ENCODE measurements around the gene PTX3. TPM values are rescaled to one million over a fixed set of nuclear protein-coding genes. Genes with fewer than 3 reads are reported as not detected.

Gene PTX3
- total and polyA plus RNA-seq, 10 of the 15 experiments (the other 5 are each of a cell fraction or from before 2014, with no cell fraction given): 0.03 to 0.11 (median 0.06) TPM; not detected in 7

DNA sequence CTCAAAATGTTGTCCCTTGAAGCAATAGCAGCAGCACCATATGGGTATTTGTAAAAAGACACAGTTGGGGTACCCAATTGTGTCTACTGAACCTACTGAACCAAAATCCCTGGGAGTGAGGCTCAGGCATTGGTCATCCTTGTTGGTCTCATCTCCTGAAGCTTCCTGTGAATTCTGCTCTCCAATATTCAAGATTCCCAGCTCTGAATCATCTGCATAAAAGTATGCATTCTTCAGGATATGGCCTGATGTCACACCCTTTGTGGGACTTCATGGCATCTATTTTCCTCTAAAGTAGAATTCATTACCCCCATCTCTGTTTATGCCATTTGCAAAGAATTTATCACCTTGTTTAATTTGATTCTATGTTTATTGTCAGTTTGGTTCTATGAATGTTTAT lies 13.3 kb upstream of the PTX3 start:
- Histone ChIP-seq H3K4me2 (ENCODE audit: control insufficient read depth, insufficient read depth) (no peak overlapping the region), H3K27me3 (replicated peaks in 1 of 2; ENCODE audit: control insufficient read depth in 2 of 2, insufficient read depth in 2 of 2, low read length in 1 of 2) (no peaks in the 10 kb centered on the region), H4K20me1 (ENCODE audit: control insufficient read depth, insufficient read depth) (no peaks in the 10 kb centered on the region), H3K79me2 (ENCODE audit: control insufficient read depth, insufficient read depth, low read length) (no peaks in the 10 kb centered on the region), H3K4me1 (ENCODE audit: control insufficient read depth, insufficient read depth, low read length) (no peaks in the 10 kb centered on the region), H3K4me3 (no peak overlapping the region), H3K27ac (ENCODE audit: control insufficient read depth, insufficient read depth) (no peak overlapping the region), H3K9me3 (replicated peaks; ENCODE audit: control insufficient read depth, insufficient read depth, low read length) (no peaks in the 10 kb centered on the region), H3K9ac (ENCODE audit: control insufficient read depth, insufficient read depth, low read length) (no peak overlapping the region), H2AFZ (ENCODE audit: control insufficient read depth, low read depth, low read length) (no peak overlapping the region), H3K36me3 (ENCODE audit: control insufficient read depth in 2 of 2, insufficient read depth in 2 of 2, low read length in 1 of 2) (no peaks in the 10 kb centered on the region)
- POLR2A ChIA-PET: no interaction called here
- CTCF ChIA-PET: no interaction called here
- no TSS peak for BruUV-seq (replicated peaks)
- SMC1A ChIA-PET (ENCODE audit: uncharacterized antibody, unreplicated experiment): no interaction called here
- in situ Hi-C loops (cut with MboI): no loop called here
- no peak for FAIRE-seq
- no peak for ATAC-seq
- DNase-seq (ENCODE audit: low read depth, low spot score): no peak
- TF ChIP-seq MYB (IDR thresholded peaks at IDR 0.05; ENCODE audit: borderline replicate concordance, low read depth, low read length): no peak
- no peak for TF ChIP-seq NFYB (IDR thresholded peaks at IDR 0.05; ENCODE audit: insufficient read depth, low read depth, low read length)
- TF ChIP-seq, protein P1, sequence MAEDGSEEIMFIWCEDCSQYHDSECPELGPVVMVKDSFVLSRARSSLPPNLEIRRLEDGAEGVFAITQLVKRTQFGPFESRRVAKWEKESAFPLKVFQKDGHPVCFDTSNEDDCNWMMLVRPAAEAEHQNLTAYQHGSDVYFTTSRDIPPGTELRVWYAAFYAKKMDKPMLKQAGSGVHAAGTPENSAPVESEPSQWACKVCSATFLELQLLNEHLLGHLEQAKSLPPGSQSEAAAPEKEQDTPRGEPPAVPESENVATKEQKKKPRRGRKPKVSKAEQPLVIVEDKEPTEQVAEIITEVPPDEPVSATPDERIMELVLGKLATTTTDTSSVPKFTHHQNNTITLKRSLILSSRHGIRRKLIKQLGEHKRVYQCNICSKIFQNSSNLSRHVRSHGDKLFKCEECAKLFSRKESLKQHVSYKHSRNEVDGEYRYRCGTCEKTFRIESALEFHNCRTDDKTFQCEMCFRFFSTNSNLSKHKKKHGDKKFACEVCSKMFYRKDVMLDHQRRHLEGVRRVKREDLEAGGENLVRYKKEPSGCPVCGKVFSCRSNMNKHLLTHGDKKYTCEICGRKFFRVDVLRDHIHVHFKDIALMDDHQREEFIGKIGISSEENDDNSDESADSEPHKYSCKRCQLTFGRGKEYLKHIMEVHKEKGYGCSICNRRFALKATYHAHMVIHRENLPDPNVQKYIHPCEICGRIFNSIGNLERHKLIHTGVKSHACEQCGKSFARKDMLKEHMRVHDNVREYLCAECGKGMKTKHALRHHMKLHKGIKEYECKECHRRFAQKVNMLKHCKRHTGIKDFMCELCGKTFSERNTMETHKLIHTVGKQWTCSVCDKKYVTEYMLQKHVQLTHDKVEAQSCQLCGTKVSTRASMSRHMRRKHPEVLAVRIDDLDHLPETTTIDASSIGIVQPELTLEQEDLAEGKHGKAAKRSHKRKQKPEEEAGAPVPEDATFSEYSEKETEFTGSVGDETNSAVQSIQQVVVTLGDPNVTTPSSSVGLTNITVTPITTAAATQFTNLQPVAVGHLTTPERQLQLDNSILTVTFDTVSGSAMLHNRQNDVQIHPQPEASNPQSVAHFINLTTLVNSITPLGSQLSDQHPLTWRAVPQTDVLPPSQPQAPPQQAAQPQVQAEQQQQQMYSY (CRISPR knock-in tag; IDR thresholded peaks at IDR 0.05): no peak
- no peak for TF ChIP-seq TAF1 (IDR thresholded peaks at IDR 0.05; ENCODE audit: borderline replicate concordance, low read depth, low read length)
- no peak for TF ChIP-seq FOXM1 (IDR thresholded peaks at IDR 0.05; ENCODE audit: low read depth, low read length)
- no peak for TF ChIP-seq CEBPB (IDR thresholded peaks at IDR 0.05; ENCODE audit: borderline replicate concordance in 1 of 2, low read depth in 2 of 2, low read length in 2 of 2)
- no peak for TF ChIP-seq NR2F1 (conservative IDR thresholded peaks at IDR 0.05)
- no peak for TF ChIP-seq KDM1A (IDR thresholded peaks at IDR 0.05; ENCODE audit: borderline replicate concordance)
- TF ChIP-seq MXI1 (IDR thresholded peaks at IDR 0.05; ENCODE audit: low read depth, low read length): no peak
- TF ChIP-seq STAT1 (conservative IDR thresholded peaks at IDR 0.05): no peak
- no peak for TF ChIP-seq TCF12 (IDR thresholded peaks at IDR 0.05; ENCODE audit: low read depth, low read length)
- TF ChIP-seq NR2C1 (IDR thresholded peaks at IDR 0.05): no peak
- no peak for TF ChIP-seq ZNF217 (IDR thresholded peaks at IDR 0.05)
- RAD21 ChIA-PET (ENCODE audit: unreplicated experiment): no interaction called here
- intact Hi-C loops (cut with micrococcal nuclease; ENCODE audit: unreplicated experiment): no loop called here
